Measurements from ENCODE around the gene ACSM6. TPM values are rescaled to one million over a fixed set of nuclear protein-coding genes. Genes with fewer than 3 reads are reported as not detected.

The ACSM6 gene
- total RNA-seq, 1 donor from 2014 or later = not detected

- Mint-ChIP-seq H3K36me3 (ENCODE audit: unreplicated experiment) (no peaks in the 10 kb centered on the region), H3K4me3 (ENCODE audit: unreplicated experiment) (no peak overlapping the region), H3K9me3 (ENCODE audit: unreplicated experiment) (no peaks in the 10 kb centered on the region), H3K4me1 (ENCODE audit: low read depth, unreplicated experiment) (no peaks in the 10 kb centered on the region), H3K27ac (ENCODE audit: unreplicated experiment) (no peak overlapping the region), H3K27me3 (ENCODE audit: unreplicated experiment) (no peaks in the 10 kb centered on the region)
- no peak for DNase-seq
- TF ChIP-seq CTCF (IDR thresholded peaks at IDR 0.05; ENCODE audit: partially characterized antibody, unreplicated experiment) = peak; percentile 2
These were observed 49.2 kb downstream of the ACSM6 start for GRCh38 chr10:95243318-95243617.

- H3K9me3 Mint-ChIP-seq (ENCODE audit: unreplicated experiment) = no peaks in the 10 kb centered on the region
- no peaks in the 10 kb centered on the region for H3K27me3 Mint-ChIP-seq (ENCODE audit: unreplicated experiment)
- DNase-seq = no peak
- TF ChIP-seq CTCF (IDR thresholded peaks at IDR 0.05; ENCODE audit: partially characterized antibody, unreplicated experiment) = no peak
- H3K36me3 Mint-ChIP-seq (ENCODE audit: unreplicated experiment) = no peaks in the 10 kb centered on the region
- H3K27ac Mint-ChIP-seq (ENCODE audit: unreplicated experiment) = no peak overlapping the region
- H3K4me1 Mint-ChIP-seq (ENCODE audit: low read depth, unreplicated experiment) = no peaks in the 10 kb centered on the region
- no peak overlapping the region for H3K4me3 Mint-ChIP-seq (ENCODE audit: unreplicated experiment)
These were observed 50.1 kb downstream of the ACSM6 start for GRCh38 chr10:95244152-95244551.

GRCh38 chr10:95245425-95246055, 51.5 kb downstream of the ACSM6 start:
- no peak for DNase-seq
- Mint-ChIP-seq H3K4me1 (ENCODE audit: low read depth, unreplicated experiment) (no peaks in the 10 kb centered on the region), H3K4me3 (ENCODE audit: unreplicated experiment) (no peak overlapping the region), H3K36me3 (ENCODE audit: unreplicated experiment) (no peaks in the 10 kb centered on the region), H3K9me3 (ENCODE audit: unreplicated experiment) (no peaks in the 10 kb centered on the region), H3K27me3 (ENCODE audit: unreplicated experiment) (no peaks in the 10 kb centered on the region), H3K27ac (ENCODE audit: unreplicated experiment) (no peak overlapping the region)
- no peak for TF ChIP-seq CTCF (IDR thresholded peaks at IDR 0.05; ENCODE audit: partially characterized antibody, unreplicated experiment)

GRCh38 chr10:95246582-95247051, 52.6 kb downstream of the ACSM6 start:
- peak; percentile 93 for TF ChIP-seq CTCF (IDR thresholded peaks at IDR 0.05; ENCODE audit: partially characterized antibody, unreplicated experiment)
- peak; percentile 83 for DNase-seq
- Mint-ChIP-seq H3K27me3 (ENCODE audit: unreplicated experiment) (no peaks in the 10 kb centered on the region), H3K27ac (ENCODE audit: unreplicated experiment) (no peak overlapping the region), H3K4me3 (ENCODE audit: unreplicated experiment) (no peak overlapping the region), H3K36me3 (ENCODE audit: unreplicated experiment) (no peaks in the 10 kb centered on the region), H3K4me1 (ENCODE audit: low read depth, unreplicated experiment) (no peaks in the 10 kb centered on the region), H3K9me3 (ENCODE audit: unreplicated experiment) (no peaks in the 10 kb centered on the region)

GRCh38 chr10:95247200-95247880, 53.3 kb downstream of the ACSM6 start:
- no peak overlapping the region for H3K27ac Mint-ChIP-seq (ENCODE audit: unreplicated experiment)
- no peak for DNase-seq
- H3K4me3 Mint-ChIP-seq (ENCODE audit: unreplicated experiment) = no peak overlapping the region
- H3K27me3 Mint-ChIP-seq (ENCODE audit: unreplicated experiment) = no peaks in the 10 kb centered on the region
- H3K36me3 Mint-ChIP-seq (ENCODE audit: unreplicated experiment) = no peaks in the 10 kb centered on the region
- no peaks in the 10 kb centered on the region for H3K9me3 Mint-ChIP-seq (ENCODE audit: unreplicated experiment)
- TF ChIP-seq CTCF (IDR thresholded peaks at IDR 0.05; ENCODE audit: partially characterized antibody, unreplicated experiment) = no peak
- no peaks in the 10 kb centered on the region for H3K4me1 Mint-ChIP-seq (ENCODE audit: low read depth, unreplicated experiment)

Measured in glutamatergic neuron (in vitro differentiated cells).